Esophagus muscularis mucosa (tissue), 4 donors: ENCODE data around the gene SH3TC2.

Experiments
- EP300 ChIP-seq: sonication (generic); formaldehyde crosslinking; IDR thresholded peaks from one replicate; pipeline ENCODE4 v1.6.1; 2017; ENCODE audit warnings: antibody characterized with exemption
- POLR2A ChIP-seq: fragments of 450-650 bp; IDR thresholded peaks from one replicate; pipeline ENCODE4 v1.6.1; 2017; ENCODE audit warnings: antibody characterized with exemption, moderate library complexity, mild to moderate bottlenecking, low read depth
- POLR2AphosphoS5 ChIP-seq, 2 donors: sonication (generic); formaldehyde crosslinking; IDR thresholded peaks; one replicate each; pipeline ENCODE4 v1.6.1; 2017; ENCODE audit warnings: antibody characterized with exemption in 2 of 2
- TF ChIP-seq, protein P1 (sequence below), 3 experiments: fragments of 200-600 bp in 2 of 3; fragments of 450-650 bp in 1 of 3; sonication (generic) in 2 of 3; IDR thresholded peaks; one replicate each; pipeline ENCODE4 v1.5.1; 2017 to 2019; ENCODE audit warnings: antibody characterized with exemption in 3 of 3, mild to moderate bottlenecking in 2 of 3, moderate library complexity in 1 of 3

DNA sequence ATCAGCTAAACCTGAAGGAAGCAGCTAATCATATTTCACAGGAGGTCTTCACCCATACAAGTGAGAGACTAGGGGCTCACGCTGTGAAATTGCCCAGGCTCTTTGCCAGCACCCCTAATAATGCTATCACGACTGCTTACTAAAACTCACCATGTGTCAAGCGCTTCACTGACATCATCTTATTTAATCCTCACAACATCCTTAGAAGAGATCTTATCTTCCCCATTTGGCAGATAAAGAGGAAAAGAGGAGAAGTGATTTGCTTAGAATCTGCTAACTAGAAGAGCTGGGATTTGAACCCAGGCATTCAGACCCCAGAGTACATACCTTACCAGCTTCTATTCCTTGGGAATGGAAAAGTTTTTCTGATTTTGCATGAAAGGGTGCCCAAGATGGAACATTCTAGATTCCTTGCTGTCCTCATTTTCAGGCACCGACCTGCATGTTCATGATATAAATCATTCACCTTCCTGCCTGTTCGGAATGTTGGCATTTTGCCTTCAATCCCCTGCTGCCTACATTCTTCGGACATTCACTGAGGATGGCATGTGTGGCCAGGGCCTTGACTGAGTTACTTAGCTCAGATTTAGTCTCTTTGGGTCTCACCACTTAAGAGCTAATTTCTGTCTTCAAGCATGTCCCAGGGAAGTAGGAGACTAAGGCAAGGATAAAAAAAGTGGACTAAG, 88.1 kb downstream of the SH3TC2 start:
- TF ChIP-seq, protein P1, sequence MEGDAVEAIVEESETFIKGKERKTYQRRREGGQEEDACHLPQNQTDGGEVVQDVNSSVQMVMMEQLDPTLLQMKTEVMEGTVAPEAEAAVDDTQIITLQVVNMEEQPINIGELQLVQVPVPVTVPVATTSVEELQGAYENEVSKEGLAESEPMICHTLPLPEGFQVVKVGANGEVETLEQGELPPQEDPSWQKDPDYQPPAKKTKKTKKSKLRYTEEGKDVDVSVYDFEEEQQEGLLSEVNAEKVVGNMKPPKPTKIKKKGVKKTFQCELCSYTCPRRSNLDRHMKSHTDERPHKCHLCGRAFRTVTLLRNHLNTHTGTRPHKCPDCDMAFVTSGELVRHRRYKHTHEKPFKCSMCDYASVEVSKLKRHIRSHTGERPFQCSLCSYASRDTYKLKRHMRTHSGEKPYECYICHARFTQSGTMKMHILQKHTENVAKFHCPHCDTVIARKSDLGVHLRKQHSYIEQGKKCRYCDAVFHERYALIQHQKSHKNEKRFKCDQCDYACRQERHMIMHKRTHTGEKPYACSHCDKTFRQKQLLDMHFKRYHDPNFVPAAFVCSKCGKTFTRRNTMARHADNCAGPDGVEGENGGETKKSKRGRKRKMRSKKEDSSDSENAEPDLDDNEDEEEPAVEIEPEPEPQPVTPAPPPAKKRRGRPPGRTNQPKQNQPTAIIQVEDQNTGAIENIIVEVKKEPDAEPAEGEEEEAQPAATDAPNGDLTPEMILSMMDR (IDR thresholded peaks at IDR 0.05), result no peak
- TF ChIP-seq POLR2AphosphoS5 (IDR thresholded peaks at IDR 0.05) (no peak), POLR2A (no peak), EP300 (no peak)
